Measurements from ENCODE around the gene PKD2. TPM values are rescaled to one million over a fixed set of nuclear protein-coding genes. Genes with fewer than 3 reads are reported as not detected.

Gene PKD2
- total and polyA plus RNA-seq, 2 of the 4 experiments (the other 2 are of a cell fraction): 43.8 to 51.3 TPM

DNA sequence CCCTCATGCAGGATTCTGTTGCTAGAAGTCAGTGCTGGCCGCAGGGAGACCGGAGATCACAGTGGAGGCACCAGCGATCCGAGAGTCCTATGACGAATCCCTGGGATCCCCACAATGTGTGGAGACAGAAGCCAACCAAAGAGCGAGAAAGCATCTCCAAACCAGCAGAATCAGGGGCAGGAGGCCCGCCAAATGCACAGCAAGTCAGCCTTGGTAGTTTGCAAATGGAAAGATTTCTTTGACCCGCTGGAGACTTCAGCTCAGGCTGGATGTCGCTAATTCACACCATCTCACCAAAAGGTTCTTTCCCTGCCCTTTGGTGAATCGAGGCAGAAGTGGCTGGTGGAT is 505 bp upstream of the PKD2 start:
- peak overlapping the region; percentile 66 for H3K4me2 ChIP-seq (ENCODE audit: low read depth, low read length)
- ATAC-seq (ENCODE audit: low read depth) (no peak), DNase-seq (no peak)
- H3K36me3 ChIP-seq (ENCODE audit: control insufficient read depth, insufficient read depth, low read length): no peaks in the 10 kb centered on the region
- no peaks in the 10 kb centered on the region for H3K27me3 ChIP-seq (ENCODE audit: control insufficient read depth, insufficient read depth, low read length)
- TF ChIP-seq MXI1 (IDR thresholded peaks at IDR 0.05; ENCODE audit: borderline replicate concordance, low read depth, low read length) (no peak), ELK1 (IDR thresholded peaks at IDR 0.05; ENCODE audit: borderline replicate concordance, low read depth, low read length) (no peak), RAD21 (IDR thresholded peaks at IDR 0.05; ENCODE audit: low read length) (no peak), RFX5 (IDR thresholded peaks at IDR 0.05; ENCODE audit: low read depth, low read length) (no peak), CEBPB (IDR thresholded peaks at IDR 0.05; ENCODE audit: low read depth, low read length) (no peak), MAFK (IDR thresholded peaks at IDR 0.05; ENCODE audit: low read depth, low read length) (no peak), RCOR1 (IDR thresholded peaks at IDR 0.05; ENCODE audit: insufficient replicate concordance, low read length) (no peak), SMC3 (IDR thresholded peaks at IDR 0.05; ENCODE audit: low read depth, low read length) (no peak), USF2 (IDR thresholded peaks at IDR 0.05; ENCODE audit: low read depth, low read length) (no peak), BHLHE40 (IDR thresholded peaks at IDR 0.05; ENCODE audit: low read depth, low read length) (no peak), POLR2A (IDR thresholded peaks at IDR 0.05; ENCODE audit: low read depth, low read length) (no peak), FOS (IDR thresholded peaks at IDR 0.05; ENCODE audit: low read depth, low read length) (no peak), CHD1 (IDR thresholded peaks at IDR 0.05; ENCODE audit: low read depth, low read length) (no peak), MAZ (IDR thresholded peaks at IDR 0.05; ENCODE audit: borderline replicate concordance, low read depth, low read length) (no peak), NFE2L2 (IDR thresholded peaks at IDR 0.05; ENCODE audit: low read depth, low read length) (no peak)
- TF ChIP-seq, protein P1, sequence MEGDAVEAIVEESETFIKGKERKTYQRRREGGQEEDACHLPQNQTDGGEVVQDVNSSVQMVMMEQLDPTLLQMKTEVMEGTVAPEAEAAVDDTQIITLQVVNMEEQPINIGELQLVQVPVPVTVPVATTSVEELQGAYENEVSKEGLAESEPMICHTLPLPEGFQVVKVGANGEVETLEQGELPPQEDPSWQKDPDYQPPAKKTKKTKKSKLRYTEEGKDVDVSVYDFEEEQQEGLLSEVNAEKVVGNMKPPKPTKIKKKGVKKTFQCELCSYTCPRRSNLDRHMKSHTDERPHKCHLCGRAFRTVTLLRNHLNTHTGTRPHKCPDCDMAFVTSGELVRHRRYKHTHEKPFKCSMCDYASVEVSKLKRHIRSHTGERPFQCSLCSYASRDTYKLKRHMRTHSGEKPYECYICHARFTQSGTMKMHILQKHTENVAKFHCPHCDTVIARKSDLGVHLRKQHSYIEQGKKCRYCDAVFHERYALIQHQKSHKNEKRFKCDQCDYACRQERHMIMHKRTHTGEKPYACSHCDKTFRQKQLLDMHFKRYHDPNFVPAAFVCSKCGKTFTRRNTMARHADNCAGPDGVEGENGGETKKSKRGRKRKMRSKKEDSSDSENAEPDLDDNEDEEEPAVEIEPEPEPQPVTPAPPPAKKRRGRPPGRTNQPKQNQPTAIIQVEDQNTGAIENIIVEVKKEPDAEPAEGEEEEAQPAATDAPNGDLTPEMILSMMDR (conservative IDR thresholded peaks at IDR 0.05; ENCODE audit: low read depth, low read length): no peak
- peak overlapping the region; percentile 77 for H2AK9ac ChIP-seq (replicated peaks; ENCODE audit: low read depth, low read length, poor library complexity)
- H3K4ac ChIP-seq (ENCODE audit: low read depth, low read length): peak overlapping the region; percentile 86
- H3K4me1 ChIP-seq (ENCODE audit: control insufficient read depth, insufficient read depth, low read length): peaks cover 12% of the 10 kb centered on the region; the same call in 1 of the 2 replicates
- 40% methylated on average over 1 of the region's 10 CpGs; no CpG with 5 or more reads in 1 of the 2 experiments for WGBS, 2 experiments (ENCODE audit: extremely low coverage in 2 of 2, insufficient read length in 1 of 2)
- CTCF ChIA-PET: no interaction called here
- H4K20me1 ChIP-seq (ENCODE audit: insufficient read depth, low read length): peaks cover 18% of the 10 kb centered on the region
- H2BK120ac ChIP-seq (ENCODE audit: low read depth, low read length): peak overlapping the region; percentile 88
- H3K9me1 ChIP-seq (ENCODE audit: insufficient read depth, low read length): peaks cover 3% of the 10 kb centered on the region; the same call in 1 of the 2 replicates
- in situ Hi-C loops (cut with MboI; ENCODE audit: low sequenced_read_pairs) (no loop called here), dilution Hi-C loops (cut with HindIII; ENCODE audit: low sequenced_read_pairs, unreplicated experiment) (no loop called here), intact Hi-C loops (cut with micrococcal nuclease) (loop anchor here (5.0 kb wide), 1 partner anchor 35 kb away; no protein-coding TSS in a partner anchor)
- no peak overlapping the region for H4K5ac ChIP-seq (ENCODE audit: low read depth, low read length)
- H3K9me3 ChIP-seq (ENCODE audit: control insufficient read depth, insufficient read depth, low read length): no peaks in the 10 kb centered on the region
- H2BK15ac ChIP-seq (ENCODE audit: low read depth, low read length): peak overlapping the region; percentile 34; the same call in 1 of the 3 replicates
- BruUV-seq (replicated peaks): no TSS peak
- POLR2A ChIA-PET (ENCODE audit: unreplicated experiment): no interaction called here
- H3K56ac ChIP-seq (ENCODE audit: extremely low read depth, insufficient read depth, low read length): no peak overlapping the region
- H2AFZ ChIP-seq (replicated peaks; ENCODE audit: low read length, poor library complexity): peak overlapping the region; percentile 94
- H3K79me1 ChIP-seq (ENCODE audit: low read depth in 1 of 2, low read length in 2 of 2): peaks cover 7 to 19% of the 10 kb centered on the region in 2 experiments; a peak in 3 of 4 replicates
- no peak overlapping the region for H3K18ac ChIP-seq (ENCODE audit: low read depth, low read length)
- H3K27ac ChIP-seq (ENCODE audit: insufficient read depth, low read length): peak overlapping the region; percentile 22; the same call in 1 of the 2 replicates
- H2BK20ac ChIP-seq (ENCODE audit: low read depth, low read length): peak overlapping the region; percentile 26; the same call in 1 of the 2 replicates
- peak overlapping the region; percentile 59; the same call in 1 of the 2 replicates for H3K23ac ChIP-seq (ENCODE audit: low read depth, low read length)
- peak overlapping the region; percentile 47 for H3K9ac ChIP-seq (ENCODE audit: low read depth, low read length)
- H4K8ac ChIP-seq (ENCODE audit: low read depth in 2 of 2, low read length in 2 of 2): peak overlapping the region; percentile 18 to 79; a peak in 2 of 4 replicates
- peak overlapping the region; percentile 72 for H3K14ac ChIP-seq (replicated peaks; ENCODE audit: low read depth, low read length)
- H4K91ac ChIP-seq (ENCODE audit: insufficient read depth, low read depth, low read length): peak overlapping the region; percentile 55; the same call in 1 of the 2 replicates
- no peak overlapping the region; the same call in 1 of the 2 replicates for H2AK5ac ChIP-seq (ENCODE audit: low read depth, low read length)
- peak overlapping the region; percentile 93 for H3K4me3 ChIP-seq (ENCODE audit: insufficient read depth, low read depth, low read length)
- no peak overlapping the region for H2BK5ac ChIP-seq (ENCODE audit: low read depth, low read length, poor library complexity, severe bottlenecking)

All from IMR-90 (cell line).